HEK293 (cell line): Measurements from ENCODE around the gene CMKLR1.

Experiments used
- CTCF ChIA-PET: fragments of 350-600 bp; formaldehyde crosslinking; extraction: SDS; loops from one replicate; lab custom pipeline; 2021; ENCODE audit warnings: antibody characterized with exemption; lab: Yijun Ruan, JAX
- POLR2A ChIA-PET: fragments of 300-600 bp; formaldehyde crosslinking; extraction: SDS; loops from one replicate; lab custom pipeline; 2020; ENCODE audit warnings: antibody characterized with exemption, inconsistent platforms; lab: Yijun Ruan, JAX
- H3K27ac ChIP-seq: fragments of 200-500 bp; sonication (Bioruptor generic); 2 replicates; pipeline ENCODE4 v1.5.1; 2014; ENCODE audit warnings: low read depth, low read length, control low read depth, inconsistent platforms; ENCODE audit errors: extremely low read depth
- H3K36me3 ChIP-seq, 2 experiments: fragments of 200-500 bp in 1 of 2; sonication (Bioruptor generic) in 1 of 2; 1 replicate in 1 of 2; 2 replicates in 1 of 2; pipeline ENCODE4 v1.5.1; 2014 to 2017; ENCODE audit warnings: inconsistent platforms in 2 of 2, low read length in 2 of 2; ENCODE audit not compliant: control insufficient read depth in 2 of 2, insufficient read depth in 1 of 2
- H3K4me1 ChIP-seq: fragments of 200-500 bp; sonication (Bioruptor generic); 2 replicates; pipeline ENCODE4 v1.5.1; 2014; ENCODE audit warnings: mild to moderate bottlenecking, low read length, inconsistent platforms; ENCODE audit not compliant: control insufficient read depth, insufficient read depth
- H3K4me3 ChIP-seq: 2 replicates; pipeline ENCODE4 v1.5.1; 2011; ENCODE audit warnings: low read depth, mild to moderate bottlenecking, control low read depth, low read length, moderate library complexity
- H3K9me3 ChIP-seq: fragments of 200-500 bp; sonication (Bioruptor generic); 2 replicates; pipeline ENCODE4 v1.5.1; 2014; ENCODE audit warnings: low read depth, low read length, inconsistent platforms; ENCODE audit not compliant: control insufficient read depth, insufficient read depth
- EGR2 ChIP-seq: fragments of 450-650 bp; formaldehyde crosslinking; IDR thresholded peaks from 2 replicates; pipeline ENCODE4 v1.5.1; 2016; ENCODE audit warnings: low read depth, missing biosample characterization, missing genetic modification characterization
- GFI1B ChIP-seq: fragments of 450-650 bp; formaldehyde crosslinking; IDR thresholded peaks from 2 replicates; pipeline ENCODE4 v1.5.1; 2016; ENCODE audit warnings: missing biosample characterization, missing genetic modification characterization
- IKZF3 ChIP-seq: fragments of 450-650 bp; IDR thresholded peaks from 2 replicates; pipeline ENCODE4 v1.5.0; 2018; ENCODE audit warnings: missing biosample characterization, mild to moderate bottlenecking, missing genetic modification characterization, moderate library complexity
- OSR2 ChIP-seq: fragments of 450-650 bp; formaldehyde crosslinking; IDR thresholded peaks from 2 replicates; pipeline ENCODE4 v1.5.1; 2016; ENCODE audit warnings: missing biosample characterization, missing genetic modification characterization
- TRIM28 ChIP-seq: IDR thresholded peaks from 2 replicates; pipeline ENCODE4 v1.6.1; 2011; ENCODE audit warnings: low read length, control low read depth, borderline replicate concordance
- ZNF133 ChIP-seq: fragments of 450-650 bp; formaldehyde crosslinking; IDR thresholded peaks from 2 replicates; pipeline ENCODE4 v1.5.1; 2016; ENCODE audit warnings: missing biosample characterization, missing genetic modification characterization
- ZNF157 ChIP-seq: fragments of 450-650 bp; formaldehyde crosslinking; IDR thresholded peaks from 2 replicates; pipeline ENCODE4 v1.5.1; 2016; ENCODE audit warnings: missing biosample characterization, missing genetic modification characterization
- ZNF24 ChIP-seq: fragments of 450-650 bp; formaldehyde crosslinking; IDR thresholded peaks from 2 replicates; pipeline ENCODE4 v1.5.1; 2016; ENCODE audit warnings: missing biosample characterization, missing genetic modification characterization
- ZNF248 ChIP-seq: fragments of 450-650 bp; formaldehyde crosslinking; IDR thresholded peaks from 2 replicates; pipeline ENCODE4 v1.5.1; 2017; ENCODE audit warnings: missing biosample characterization, missing genetic modification characterization
- ZNF292 ChIP-seq: fragments of 450-650 bp; formaldehyde crosslinking; IDR thresholded peaks from 2 replicates; pipeline ENCODE4 v1.5.1; 2016; ENCODE audit warnings: low read depth, missing biosample characterization, missing genetic modification characterization, borderline replicate concordance
- ZNF324 ChIP-seq: fragments of 450-650 bp; formaldehyde crosslinking; IDR thresholded peaks from 2 replicates; pipeline ENCODE4 v1.5.1; 2016; ENCODE audit warnings: missing biosample characterization, missing genetic modification characterization
- ZNF350 ChIP-seq: fragments of 450-650 bp; formaldehyde crosslinking; IDR thresholded peaks from 2 replicates; pipeline ENCODE4 v1.5.0; 2017; ENCODE audit warnings: missing biosample characterization, mild to moderate bottlenecking, missing genetic modification characterization
- ZNF37A ChIP-seq: fragments of 450-650 bp; IDR thresholded peaks from 2 replicates; pipeline ENCODE4 v1.5.1; 2018; ENCODE audit warnings: missing biosample characterization, missing genetic modification characterization
- ZNF391 ChIP-seq: fragments of 450-650 bp; formaldehyde crosslinking; IDR thresholded peaks from 2 replicates; pipeline ENCODE4 v1.5.1; 2016; ENCODE audit warnings: low read depth, missing biosample characterization, missing genetic modification characterization, borderline replicate concordance
- ZNF561 ChIP-seq: fragments of 450-650 bp; IDR thresholded peaks from 2 replicates; pipeline ENCODE4 v1.5.1; 2018; ENCODE audit warnings: missing biosample characterization, missing genetic modification characterization, borderline replicate concordance
- ZNF585B ChIP-seq: fragments of 450-650 bp; formaldehyde crosslinking; IDR thresholded peaks from 2 replicates; pipeline ENCODE4 v1.5.1; 2016; ENCODE audit warnings: missing biosample characterization, missing genetic modification characterization
- ZNF654 ChIP-seq: fragments of 450-650 bp; formaldehyde crosslinking; IDR thresholded peaks from 2 replicates; pipeline ENCODE4 v1.5.1; 2016; ENCODE audit warnings: low read depth, missing biosample characterization, missing genetic modification characterization
- ZNF76 ChIP-seq: fragments of 450-650 bp; formaldehyde crosslinking; IDR thresholded peaks from 2 replicates; pipeline ENCODE4; 2016; ENCODE audit warnings: low read depth, missing biosample characterization, missing genetic modification characterization, borderline replicate concordance
- ZXDB ChIP-seq: fragments of 450-650 bp; formaldehyde crosslinking; IDR thresholded peaks from 2 replicates; pipeline ENCODE4 v1.5.1; 2016; ENCODE audit warnings: missing biosample characterization, missing genetic modification characterization
- TF ChIP-seq, protein P1 (sequence below): fragments of 450-650 bp; formaldehyde crosslinking; IDR thresholded peaks from 2 replicates; pipeline ENCODE4 v1.5.1; 2016; ENCODE audit warnings: missing biosample characterization, missing genetic modification characterization
- TF ChIP-seq, protein P2 (sequence below): fragments of 450-650 bp; formaldehyde crosslinking; IDR thresholded peaks from 2 replicates; pipeline ENCODE4 v1.5.1; 2016; ENCODE audit warnings: missing biosample characterization, missing genetic modification characterization

The CMKLR1 gene

GRCh38 chr12:108322998-108323397 lies 16.1 kb downstream of the CMKLR1 start:
- ChIA-PET CTCF (no interaction called here), POLR2A (no interaction called here)
- Histone ChIP-seq H3K27ac (no peak overlapping the region), H3K4me1 (no peaks in the 10 kb centered on the region), H3K9me3 (no peaks in the 10 kb centered on the region), H3K36me3 (no peaks in the 10 kb centered on the region), H3K4me3 (no peak overlapping the region)
- TF ChIP-seq ZNF585B (tag by site-specific recombination) (no peak), ZNF24 (tag by site-specific recombination) (no peak), ZNF391 (tag by site-specific recombination) (no peak), ZNF133 (tag by site-specific recombination) (no peak), ZNF37A (tag by site-specific recombination) (no peak), ZNF561 (tag by site-specific recombination) (no peak), ZNF324 (tag by site-specific recombination) (no peak), GFI1B (no peak), ZNF76 (no peak), ZNF248 (tag by site-specific recombination) (no peak), TRIM28 (no peak)
- TF ChIP-seq, protein P1, sequence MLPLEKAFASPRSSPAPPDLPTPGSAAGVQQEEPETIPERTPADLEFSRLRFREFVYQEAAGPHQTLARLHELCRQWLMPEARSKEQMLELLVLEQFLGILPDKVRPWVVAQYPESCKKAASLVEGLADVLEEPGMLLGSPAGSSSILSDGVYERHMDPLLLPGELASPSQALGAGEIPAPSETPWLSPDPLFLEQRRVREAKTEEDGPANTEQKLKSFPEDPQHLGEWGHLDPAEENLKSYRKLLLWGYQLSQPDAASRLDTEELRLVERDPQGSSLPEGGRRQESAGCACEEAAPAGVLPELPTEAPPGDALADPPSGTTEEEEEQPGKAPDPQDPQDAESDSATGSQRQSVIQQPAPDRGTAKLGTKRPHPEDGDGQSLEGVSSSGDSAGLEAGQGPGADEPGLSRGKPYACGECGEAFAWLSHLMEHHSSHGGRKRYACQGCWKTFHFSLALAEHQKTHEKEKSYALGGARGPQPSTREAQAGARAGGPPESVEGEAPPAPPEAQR (tag by site-specific recombination), result no peak

DNA sequence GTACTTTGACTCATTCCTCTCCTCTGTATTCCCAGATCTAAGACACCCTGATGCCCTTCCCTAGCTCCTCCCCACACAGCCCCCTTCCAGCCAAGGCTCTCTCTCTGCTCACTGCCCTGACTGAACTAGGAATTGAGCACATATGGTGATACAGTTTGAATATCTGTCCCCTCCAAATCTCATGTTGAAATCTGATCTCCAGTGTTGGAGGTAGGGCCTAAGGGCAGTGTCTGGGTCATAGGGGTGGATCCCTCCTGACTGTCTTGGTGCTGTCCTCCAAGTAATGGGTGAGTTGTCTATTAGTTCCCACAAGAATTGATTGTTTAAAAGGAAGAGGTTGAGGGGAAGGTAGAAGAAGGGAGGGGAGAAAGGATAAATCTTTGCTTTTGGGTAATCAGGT lies 17.4 kb downstream of the CMKLR1 start:
- Histone ChIP-seq H3K9me3 (no peaks in the 10 kb centered on the region), H3K27ac (no peak overlapping the region), H3K36me3 (no peaks in the 10 kb centered on the region), H3K4me1 (no peaks in the 10 kb centered on the region), H3K4me3 (no peak overlapping the region)
- ChIA-PET POLR2A (no interaction called here), CTCF (interaction anchor here (0.5 kb wide), 1 partner anchor 212 kb away, joined by 3 read pairs; no protein-coding TSS in a partner anchor)
- TF ChIP-seq ZNF292 (tag by site-specific recombination) (no peak), ZNF350 (tag by site-specific recombination) (no peak), EGR2 (tag by site-specific recombination) (no peak), ZNF157 (tag by site-specific recombination) (no peak), ZNF76 (no peak), ZXDB (tag by site-specific recombination) (no peak), IKZF3 (tag by site-specific recombination) (no peak), OSR2 (tag by site-specific recombination) (no peak), ZNF133 (tag by site-specific recombination) (no peak), ZNF654 (tag by site-specific recombination) (no peak)
- TF ChIP-seq, protein P2, sequence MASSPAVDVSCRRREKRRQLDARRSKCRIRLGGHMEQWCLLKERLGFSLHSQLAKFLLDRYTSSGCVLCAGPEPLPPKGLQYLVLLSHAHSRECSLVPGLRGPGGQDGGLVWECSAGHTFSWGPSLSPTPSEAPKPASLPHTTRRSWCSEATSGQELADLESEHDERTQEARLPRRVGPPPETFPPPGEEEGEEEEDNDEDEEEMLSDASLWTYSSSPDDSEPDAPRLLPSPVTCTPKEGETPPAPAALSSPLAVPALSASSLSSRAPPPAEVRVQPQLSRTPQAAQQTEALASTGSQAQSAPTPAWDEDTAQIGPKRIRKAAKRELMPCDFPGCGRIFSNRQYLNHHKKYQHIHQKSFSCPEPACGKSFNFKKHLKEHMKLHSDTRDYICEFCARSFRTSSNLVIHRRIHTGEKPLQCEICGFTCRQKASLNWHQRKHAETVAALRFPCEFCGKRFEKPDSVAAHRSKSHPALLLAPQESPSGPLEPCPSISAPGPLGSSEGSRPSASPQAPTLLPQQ, result no peak
